Spleen (tissue), 11 donors: Measurements from ENCODE around the gene CHCHD6. TPM values are rescaled to one million over a fixed set of nuclear protein-coding genes. Genes with fewer than 3 reads are reported as not detected.

Experiments
- DNase-seq: peaks from one replicate; pipeline ENCODE4 v3.0.0-alpha.2; 2020
- H3K27ac ChIP-seq, 8 donors: fragments of 200-600 bp; sonication (generic) in 7 of 8; 1 replicate in 4 of 8; 2 replicates in 4 of 8; pipeline versions ENCODE4 v1.5.0 to v1.8.0; 2016 to 2021; ENCODE audit warnings: inconsistent platforms in 4 of 8, mild to moderate bottlenecking in 4 of 8, moderate library complexity in 1 of 8
- H3K27me3 ChIP-seq, 7 donors: fragments of 200-600 bp; sonication (generic) in 6 of 7; replicated peaks in 1 of 7; 1 replicate in 4 of 7; 2 replicates in 3 of 7; pipeline versions ENCODE4 v1.5.0 to v1.8.0; 2016 to 2021; ENCODE audit warnings: inconsistent platforms in 3 of 7, mild to moderate bottlenecking in 1 of 7
- H3K36me3 ChIP-seq, 6 donors: fragments of 200-600 bp; sonication (generic) in 5 of 6; 1 replicate in 4 of 6; 2 replicates in 2 of 6; pipeline versions ENCODE4 v1.5.0 to v1.8.0; 2016 to 2021; ENCODE audit warnings: inconsistent platforms in 2 of 6
- H3K4me1 ChIP-seq, 6 donors: fragments of 200-600 bp; sonication (generic) in 5 of 6; 1 replicate in 3 of 6; 2 replicates in 3 of 6; pipeline versions ENCODE4 v1.5.0 to v1.8.0; 2016 to 2021; ENCODE audit warnings: inconsistent platforms in 3 of 6
- H3K4me3 ChIP-seq, 8 donors: fragments of 200-600 bp; sonication (generic) in 7 of 8; 1 replicate in 4 of 8; 2 replicates in 4 of 8; pipeline versions ENCODE4 v1.5.0 to v1.8.0; 2016 to 2021; ENCODE audit warnings: inconsistent platforms in 4 of 8, mild to moderate bottlenecking in 4 of 8, moderate library complexity in 2 of 8
- H3K9me3 ChIP-seq, 8 donors: fragments of 200-600 bp; sonication (generic) in 7 of 8; 1 replicate in 4 of 8; 2 replicates in 4 of 8; pipeline versions ENCODE4 v1.5.0 to v1.8.0; 2016 to 2021; ENCODE audit warnings: inconsistent platforms in 4 of 8
- CTCF ChIP-seq, 11 experiments: fragments of 200-600 bp in 7 of 11; fragments of 450-650 bp in 4 of 11; sonication (generic) in 4 of 11; IDR thresholded peaks in 8 of 11; conservative IDR thresholded peaks in 3 of 11; 1 replicate in 7 of 11; 2 replicates in 4 of 11; pipeline versions ENCODE4 v1.4.0 to v1.8.0; 2016 to 2021; ENCODE audit warnings: antibody characterized with exemption in 11 of 11, inconsistent platforms in 4 of 11, mild to moderate bottlenecking in 1 of 11
- POLR2A ChIP-seq, 3 donors: fragments of 450-650 bp; IDR thresholded peaks; one replicate each; pipeline ENCODE4 v1.5.1; 2017; ENCODE audit warnings: antibody characterized with exemption in 3 of 3, mild to moderate bottlenecking in 1 of 3
- POLR2AphosphoS5 ChIP-seq, 3 donors: sonication (generic); formaldehyde crosslinking; IDR thresholded peaks; one replicate each; pipeline ENCODE4 v1.5.1; 2017; ENCODE audit warnings: antibody characterized with exemption in 3 of 3
- WGBS, 5 donors: extraction: QIAGEN DNeasy Blood & Tissue Kit in 3 of 5; methylation state at CpG; one replicate each; pipeline versions ENCODE4 v1.1.5 to v1.1.7; 2013 to 2018; 5-methylcytosine and 5-hydroxymethylcytosine counted together
- intact Hi-C: fragments of 100-400 bp; cut with DNase I; formaldehyde crosslinking; loops from one replicate; pipeline ENCODE4 v1.15.0; 2023; ENCODE audit warnings: low total_unique reads
- polyA plus RNA-seq, 3 donors: library from polyadenylated mRNA; stranded (reverse); fragments of 200-250 nt; gene quantifications; one replicate each; pipeline ENCODE4 v1.2.1, GENCODE V29; 2013
- total RNA-seq, 7 donors: library from RNA; depleted of rRNA in 3 of 7; stranded (reverse); fragments of >200 nt in 3 of 7; fragmentation: NEBNext Ultra II Directional in 4 of 7; extraction: Animal tissue kit (Norgen Biotek cat#: 25700) in 4 of 7; gene quantifications; one replicate each; pipeline versions ENCODE4 v1.1.0 to v1.2.1, GENCODE V29; 2016 to 2021
- donor health status: healthy with polysubstance abuse.
- donor health status: DM: no; HTN: no; CAD: no; lungs with moderate emphysema.
- donor health status: DM: no; HTN: no; CAD: no.
- donor health status: Bipolar disorder and iron deficiency.
- donor health status: healthy.
- donor health status: DM: no; HTN: no; CAD: no.
- donor health status: DM: yes; HTN: yes; CAD: no.

Gene CHCHD6
- total and polyA plus RNA-seq, 10 donors: 6.3 to 39.1 (median 11.8) TPM

GRCh38 chr3:126937973-126938372 is 233.9 kb downstream of the CHCHD6 start:
- no peak for TF ChIP-seq POLR2AphosphoS5 (IDR thresholded peaks at IDR 0.05)
- no peak for TF ChIP-seq POLR2A (IDR thresholded peaks at IDR 0.05)
- no peak for TF ChIP-seq CTCF (IDR thresholded peaks at IDR 0.05 in 8 of 11, conservative IDR thresholded peaks at IDR 0.05 in 3 of 11)
- intact Hi-C loops: no loop called here
- H3K27me3 ChIP-seq: no peaks in the 10 kb centered on the region
- no peak overlapping the region for H3K4me3 ChIP-seq
- peaks cover 18 to 66% (median 45%) of the 10 kb centered on the region in 6 donors for H3K4me1 ChIP-seq
- peak; percentile 57 for DNase-seq
- no peaks in the 10 kb centered on the region for H3K36me3 ChIP-seq
- no peak overlapping the region for H3K27ac ChIP-seq
- WGBS, 5 donors: 76 to 87% (median 84%) methylated on average over 7 of the region's 7 CpGs
- no peaks in the 10 kb centered on the region for H3K9me3 ChIP-seq

- Histone ChIP-seq H3K4me1 (peaks cover 14 to 58% (median 40%) of the 10 kb centered on the region in 6 donors), H3K27me3 (no peaks in the 10 kb centered on the region), H3K36me3 (no peaks in the 10 kb centered on the region), H3K4me3 (no peak overlapping the region), H3K9me3 (no peaks in the 10 kb centered on the region), H3K27ac (peak overlapping the region in 3 of 8 donors; percentile 2 to 40 (median 30))
- intact Hi-C loops: no loop called here
- TF ChIP-seq CTCF (IDR thresholded peaks at IDR 0.05 in 8 of 11, conservative IDR thresholded peaks at IDR 0.05 in 3 of 11) (no peak), POLR2AphosphoS5 (IDR thresholded peaks at IDR 0.05) (no peak), POLR2A (IDR thresholded peaks at IDR 0.05) (no peak)
- peak; percentile 62 for DNase-seq
- WGBS, 5 donors: 68 to 76% (median 73%) methylated on average over 8 of the region's 8 CpGs
These were observed 234.7 kb downstream of the CHCHD6 start for GRCh38 chr3:126938520-126939337.

GRCh38 chr3:126939338-126939718 is 235.3 kb downstream of the CHCHD6 start:
- Histone ChIP-seq H3K4me1 (peaks cover 8 to 53% (median 38%) of the 10 kb centered on the region in 6 donors), H3K4me3 (no peak overlapping the region), H3K9me3 (no peaks in the 10 kb centered on the region), H3K36me3 (no peaks in the 10 kb centered on the region), H3K27ac (peak overlapping the region in 3 of 8 donors; percentile 2 to 40 (median 30)), H3K27me3 (no peaks in the 10 kb centered on the region)
- DNase-seq: peak; percentile 24
- intact Hi-C loops: no loop called here
- WGBS, 5 donors: 70 to 76% (median 73%) methylated on average over 4 of the region's 4 CpGs
- TF ChIP-seq POLR2AphosphoS5 (IDR thresholded peaks at IDR 0.05) (no peak), CTCF (IDR thresholded peaks at IDR 0.05 in 8 of 11, conservative IDR thresholded peaks at IDR 0.05 in 3 of 11) (no peak), POLR2A (IDR thresholded peaks at IDR 0.05) (no peak)

GRCh38 chr3:126939733-126940132 is 235.7 kb downstream of the CHCHD6 start:
- Histone ChIP-seq H3K9me3 (no peaks in the 10 kb centered on the region), H3K27me3 (no peaks in the 10 kb centered on the region), H3K4me3 (no peak overlapping the region), H3K36me3 (no peaks in the 10 kb centered on the region), H3K27ac (no peak overlapping the region), H3K4me1 (peaks cover 8 to 51% (median 39%) of the 10 kb centered on the region in 6 donors)
- WGBS, 5 donors: 82 to 89% (median 86%) methylated on average over 3 of the region's 3 CpGs
- no peak for DNase-seq
- TF ChIP-seq POLR2A (IDR thresholded peaks at IDR 0.05) (no peak), CTCF (IDR thresholded peaks at IDR 0.05 in 8 of 11, conservative IDR thresholded peaks at IDR 0.05 in 3 of 11) (no peak), POLR2AphosphoS5 (IDR thresholded peaks at IDR 0.05) (no peak)
- intact Hi-C loops: no loop called here
